ENCODE measurements around the gene NOP9.

DNA sequence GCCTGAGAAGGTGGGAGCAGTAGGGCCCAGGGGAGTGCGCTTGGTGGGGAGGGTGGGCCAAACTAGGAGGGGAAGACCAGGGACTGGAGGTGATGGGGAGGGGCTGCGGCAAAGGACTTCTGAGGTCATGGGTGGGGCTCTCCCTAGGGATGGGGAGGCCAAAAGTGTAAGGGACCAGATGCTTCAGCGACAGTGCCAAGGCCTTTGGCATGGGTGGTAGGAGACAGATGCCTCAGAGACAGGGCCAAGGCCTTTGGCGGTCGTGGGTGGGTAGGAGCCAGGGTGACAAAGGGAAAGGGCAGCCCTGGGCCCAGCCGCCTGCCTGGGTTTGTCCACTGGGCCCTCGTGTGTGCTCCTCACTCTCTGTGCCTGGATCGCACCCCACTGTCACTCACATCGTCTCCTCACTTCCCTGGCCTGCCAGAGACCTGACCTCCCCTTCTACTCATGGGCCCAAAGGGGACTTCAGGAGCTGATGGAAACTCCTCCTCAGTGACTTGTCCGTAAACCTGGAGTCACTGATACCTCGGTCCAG is 15.1 kb upstream of the NOP9 start:
- TF ChIP-seq CTCF (IDR thresholded peaks at IDR 0.05; ENCODE audit: low read length) (no peak), EZH2 (IDR thresholded peaks at IDR 0.05; ENCODE audit: borderline replicate concordance, low read length) (no peak)
